HuH-7.5 (cell line): Measurements from ENCODE around the gene HSD11B2.

ENCODE experiments used
- DNase-seq: peaks from one replicate; pipeline ENCODE4 v3.0.0; 2011; ENCODE audit warnings: low spot score

The HSD11B2 gene

DNA sequence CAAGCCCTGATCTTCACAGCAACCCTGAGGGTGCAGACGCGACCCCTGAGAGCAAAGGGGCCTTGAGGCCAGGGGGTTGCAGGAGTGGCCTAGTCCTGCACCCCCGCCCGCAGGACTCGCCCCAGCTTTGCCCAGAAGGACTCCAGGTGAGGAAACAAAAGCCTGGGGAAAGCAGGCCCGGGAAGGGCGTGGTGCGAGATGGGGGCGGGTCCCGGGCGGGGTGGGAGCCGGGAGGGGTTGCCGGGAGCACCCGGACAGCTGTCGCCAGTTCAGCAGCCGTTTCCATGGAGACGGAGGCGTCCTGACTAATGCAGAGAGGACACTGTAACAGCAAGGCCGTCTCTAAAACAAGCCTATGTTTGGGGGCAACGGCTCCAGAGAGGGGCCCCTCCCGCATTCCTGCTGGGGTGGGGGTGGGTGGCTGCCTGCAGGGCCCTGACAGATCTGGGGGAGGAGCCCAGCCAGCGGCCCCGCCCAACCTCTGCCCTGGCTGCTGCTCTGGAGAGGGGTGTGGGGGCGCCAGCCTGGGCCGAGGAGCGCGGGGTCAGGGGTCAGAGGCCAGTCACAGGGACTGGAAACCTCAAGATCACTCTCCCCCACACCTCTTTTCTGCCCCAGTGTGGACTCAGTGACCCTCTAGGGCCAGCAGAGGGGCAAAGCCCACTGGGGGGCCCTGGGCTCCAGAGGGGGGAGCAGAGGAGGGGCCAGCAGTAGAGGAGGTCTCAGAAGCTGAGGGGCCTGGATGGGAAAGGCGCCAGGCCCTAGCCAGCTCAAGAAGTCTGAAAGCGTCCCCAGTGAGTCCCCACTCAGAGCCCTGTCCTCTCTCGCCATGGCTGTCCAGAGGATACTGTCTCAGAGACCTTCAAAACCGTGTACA lies 34.5 kb upstream of the HSD11B2 start:
- DNase-seq: peak; percentile 65

DNA sequence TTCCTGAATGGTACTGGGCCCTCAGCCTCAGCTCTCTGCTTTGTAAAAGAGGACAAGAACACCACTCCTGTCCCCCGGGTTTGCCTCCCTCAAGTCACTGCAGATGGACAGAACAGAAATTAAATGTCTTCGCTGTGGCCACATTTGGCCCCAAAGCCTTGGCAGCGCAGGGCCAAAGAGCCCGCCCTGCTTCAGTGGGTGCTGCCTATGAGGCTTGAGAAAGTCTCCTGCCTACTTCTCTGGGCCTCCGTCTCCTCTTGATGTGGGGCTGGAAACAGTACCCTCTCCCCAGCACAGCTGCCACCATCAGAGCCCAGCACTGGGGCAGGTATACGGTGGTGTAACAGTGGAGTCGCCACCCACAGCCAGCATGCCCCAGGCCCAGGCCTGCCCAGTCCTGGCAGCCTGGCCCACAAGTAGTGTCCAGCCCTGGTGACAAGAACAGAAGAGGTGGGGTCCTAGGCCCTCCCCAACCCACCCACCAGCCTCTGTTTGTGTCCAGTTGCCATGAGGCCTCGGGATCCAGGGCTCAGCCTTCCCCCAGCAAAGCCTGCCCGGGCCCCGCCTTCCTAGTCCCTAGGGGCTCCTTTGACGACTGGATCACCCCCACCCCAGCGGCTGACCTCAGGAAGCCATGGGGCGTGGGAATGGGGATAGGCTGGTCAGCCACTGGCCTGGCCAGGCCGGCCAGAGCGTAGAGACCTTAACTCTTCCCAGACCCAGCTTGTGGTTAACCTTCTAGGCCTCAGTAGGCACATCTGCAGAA lies 33.7 kb upstream of the HSD11B2 start:
- no peak for DNase-seq

DNA sequence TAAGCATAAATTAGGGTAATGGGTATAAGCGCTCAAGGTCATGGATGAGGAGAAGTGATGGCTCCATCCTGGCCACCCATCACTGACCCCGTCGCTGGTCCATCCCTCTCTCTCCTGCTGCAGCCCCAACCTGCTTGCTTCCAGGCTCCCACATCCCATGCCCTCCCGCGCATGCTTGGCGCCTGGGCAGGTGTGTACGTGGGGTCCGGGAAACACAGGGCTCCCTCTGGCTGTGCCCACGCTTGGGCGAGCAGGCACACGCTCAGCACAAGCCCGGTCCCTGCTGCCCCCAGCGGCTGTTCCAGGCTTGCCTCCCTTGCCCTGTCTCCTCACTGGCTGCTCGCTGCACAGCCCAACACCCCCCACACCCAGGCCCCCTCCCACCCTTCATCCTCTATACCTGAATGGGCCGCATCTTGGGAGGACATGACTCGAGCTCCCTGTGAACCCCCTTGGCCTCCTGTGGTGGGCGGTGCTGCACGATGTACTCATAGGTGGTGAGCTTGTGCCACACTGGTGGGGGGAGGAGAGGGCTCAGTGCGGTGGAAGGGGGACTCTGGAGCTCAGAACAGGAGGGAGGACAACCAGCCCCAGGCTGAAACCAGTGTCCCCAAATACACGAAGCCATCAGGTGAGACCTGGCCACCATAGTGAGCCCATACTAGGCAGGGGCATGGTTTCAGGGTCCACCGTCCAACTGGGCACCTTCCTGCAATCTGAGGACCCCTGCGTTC lies 32.9 kb upstream of the HSD11B2 start:
- no peak for DNase-seq

DNA sequence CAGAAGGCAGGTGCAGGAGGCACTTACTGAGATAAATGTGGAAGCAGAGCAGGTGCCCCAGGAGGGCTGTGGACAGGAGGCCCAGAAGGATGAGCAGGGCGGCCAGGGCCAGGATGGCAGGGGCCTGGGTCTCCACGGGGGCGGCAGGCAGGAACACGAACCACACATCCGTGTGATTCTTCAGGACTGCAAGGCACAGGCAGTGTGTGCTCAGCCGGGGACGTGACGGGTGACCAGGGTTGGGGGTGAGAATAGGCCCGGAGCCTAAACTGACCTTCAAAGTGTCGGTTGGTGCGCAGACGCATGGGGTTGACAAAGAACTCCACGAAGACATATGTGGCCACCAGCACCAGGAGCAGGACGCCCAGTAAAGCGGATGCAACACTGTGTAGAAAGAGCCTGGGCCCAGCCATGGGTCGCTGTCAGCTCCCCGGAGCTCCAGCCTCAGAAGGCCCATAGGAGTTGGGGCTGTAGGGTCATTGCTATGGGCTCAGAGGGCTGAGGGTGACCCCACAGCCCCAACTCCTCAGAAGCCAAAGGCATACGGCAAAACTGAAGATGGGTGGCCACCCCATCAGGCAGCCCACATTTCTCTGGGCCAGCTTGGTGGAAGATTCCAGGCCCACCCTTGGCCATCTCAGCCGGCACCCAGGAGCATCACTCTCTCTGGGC lies 32.2 kb upstream of the HSD11B2 start:
- DNase-seq: no peak

DNA sequence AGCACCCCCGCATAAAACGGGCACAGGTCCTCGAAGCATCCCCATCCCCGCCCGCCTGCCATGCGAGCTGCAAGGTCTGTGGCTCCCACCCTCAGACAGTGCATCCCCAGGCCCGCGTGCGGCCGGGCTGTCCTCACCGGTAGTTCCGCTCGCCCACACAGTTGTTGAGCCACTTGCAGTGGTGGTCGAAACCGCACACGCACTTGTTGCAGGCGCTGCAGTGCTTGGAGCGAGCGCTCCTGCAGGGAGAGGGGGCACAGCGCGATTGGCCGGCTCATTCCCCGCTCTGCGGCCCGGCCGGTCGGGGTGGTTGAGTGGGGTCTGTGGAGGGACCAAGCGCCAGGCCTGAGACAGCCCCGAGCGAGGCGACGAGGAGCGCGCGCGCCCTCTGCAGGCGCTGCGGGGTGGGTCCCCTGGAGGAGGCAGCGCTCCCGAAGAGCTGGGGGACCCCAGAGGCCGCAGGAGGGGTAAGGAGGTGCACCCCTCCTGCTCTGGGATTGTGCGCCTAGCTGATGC lies 31.6 kb upstream of the HSD11B2 start:
- peak; percentile 74 for DNase-seq

DNA sequence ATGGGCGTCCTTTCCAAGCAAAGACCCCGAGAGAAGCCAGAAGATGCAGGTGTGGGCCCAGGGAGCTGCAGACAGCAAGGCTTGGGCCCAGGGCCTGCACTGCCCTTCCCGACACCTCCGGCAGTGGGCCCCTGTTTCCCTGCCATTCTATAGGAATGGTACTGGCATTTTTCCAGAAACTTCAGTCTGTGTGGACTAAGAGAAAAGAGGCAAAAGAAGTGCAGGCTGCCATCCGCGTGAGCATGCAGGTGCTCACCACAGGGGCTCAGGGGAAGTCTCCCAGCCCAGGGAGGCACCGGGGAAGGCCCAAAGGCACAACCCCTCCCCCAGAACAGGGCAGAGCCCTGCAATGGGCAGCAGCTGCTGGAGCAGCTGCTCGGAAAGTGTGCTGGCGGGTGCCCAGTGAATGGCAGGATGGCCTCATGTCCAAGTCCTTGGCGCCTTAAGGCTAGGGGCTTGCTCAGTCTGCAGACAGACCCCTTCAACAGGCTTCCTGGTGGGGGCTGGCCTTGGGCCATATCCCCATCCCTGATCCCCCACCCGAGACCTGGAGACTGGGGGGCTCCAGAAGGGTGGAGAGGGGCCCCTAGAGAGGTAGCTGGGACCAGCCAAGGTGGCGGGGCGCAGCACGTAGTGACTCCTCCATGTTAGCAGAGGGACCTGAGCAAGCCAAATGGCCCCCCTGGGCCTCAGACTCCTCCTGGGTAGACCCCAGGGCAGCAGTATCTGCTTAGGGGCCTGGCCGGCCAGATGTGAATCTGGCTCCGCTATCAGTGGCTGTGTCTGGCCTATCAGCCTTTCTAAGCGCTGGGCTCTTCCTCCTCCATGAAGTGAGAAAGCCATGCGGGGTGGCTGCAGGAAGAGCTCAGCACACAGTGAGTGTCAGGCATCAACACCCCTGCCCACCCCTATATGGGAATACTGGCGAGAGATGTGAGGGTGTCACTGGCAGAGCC lies 30.9 kb upstream of the HSD11B2 start:
- DNase-seq: no peak

DNA sequence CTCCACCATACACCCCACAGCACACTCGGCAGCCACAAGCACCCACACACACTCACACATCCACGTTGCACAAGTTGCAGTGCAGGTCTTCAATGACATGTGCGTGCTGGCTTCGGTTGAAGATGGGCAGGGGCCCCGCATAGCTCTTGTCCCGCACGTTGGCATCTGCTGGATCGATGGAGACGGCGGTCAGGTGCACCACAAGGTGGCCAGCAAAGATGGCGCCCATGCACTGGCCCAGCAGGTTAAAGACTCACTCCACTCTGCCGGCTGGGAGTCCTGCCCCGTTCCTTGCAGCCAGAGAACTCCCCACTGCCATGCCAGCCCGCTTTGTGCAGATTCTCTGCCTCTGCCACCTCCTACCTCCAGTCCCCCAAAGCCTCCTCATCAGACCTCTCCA lies 30.0 kb upstream of the HSD11B2 start:
- DNase-seq: no peak

DNA sequence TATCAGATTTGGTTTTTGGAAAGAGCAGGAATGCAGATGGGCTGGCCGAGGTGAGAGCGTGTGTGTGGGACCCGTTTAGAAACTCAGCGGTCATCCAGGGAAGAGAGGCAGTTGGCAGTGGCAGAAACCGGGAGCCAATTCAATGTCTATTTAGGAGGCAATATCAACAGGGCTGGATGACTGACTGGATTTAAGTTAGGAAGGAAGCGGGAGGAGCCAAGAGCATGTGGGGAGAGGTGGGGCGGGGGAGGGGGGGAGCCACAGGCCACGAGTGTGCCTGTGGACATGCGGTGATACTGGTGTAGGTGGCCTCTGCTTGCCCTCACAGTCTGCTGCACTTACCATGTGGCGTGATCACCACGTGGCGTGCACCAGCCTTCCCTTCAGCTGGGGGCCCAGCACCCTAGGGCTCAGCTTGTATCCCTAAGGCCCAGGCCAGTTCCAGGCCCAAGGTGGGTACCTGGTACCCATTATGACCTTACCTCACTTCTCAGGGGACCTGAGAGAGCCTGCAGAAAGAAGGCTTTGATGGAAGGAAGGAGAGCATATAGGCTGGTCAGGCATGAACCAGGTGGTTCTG lies 26.9 kb upstream of the HSD11B2 start:
- no peak for DNase-seq

DNA sequence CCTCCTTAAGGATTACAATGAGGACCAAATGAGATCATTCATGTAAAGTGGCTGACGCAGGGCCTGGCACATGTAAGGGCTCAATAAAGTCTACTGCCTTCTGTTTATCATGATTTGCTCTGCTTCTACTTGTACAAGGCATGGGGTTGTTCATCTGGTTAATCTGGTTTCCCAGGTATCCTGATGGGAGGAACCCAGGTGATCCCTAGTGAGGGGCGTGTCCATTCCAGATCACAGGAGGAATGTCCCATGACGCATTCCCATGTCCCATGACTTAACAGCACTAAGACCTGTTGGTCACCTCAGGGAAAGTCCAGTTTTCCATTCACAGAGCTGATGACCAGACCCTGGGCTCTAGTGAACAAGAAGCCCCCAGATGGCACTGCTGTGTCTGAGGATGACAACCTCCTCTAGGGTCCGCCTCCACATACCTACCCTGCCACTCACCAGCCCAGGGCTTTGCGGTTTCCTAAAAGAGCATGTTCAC lies 26.1 kb upstream of the HSD11B2 start:
- no peak for DNase-seq

DNA sequence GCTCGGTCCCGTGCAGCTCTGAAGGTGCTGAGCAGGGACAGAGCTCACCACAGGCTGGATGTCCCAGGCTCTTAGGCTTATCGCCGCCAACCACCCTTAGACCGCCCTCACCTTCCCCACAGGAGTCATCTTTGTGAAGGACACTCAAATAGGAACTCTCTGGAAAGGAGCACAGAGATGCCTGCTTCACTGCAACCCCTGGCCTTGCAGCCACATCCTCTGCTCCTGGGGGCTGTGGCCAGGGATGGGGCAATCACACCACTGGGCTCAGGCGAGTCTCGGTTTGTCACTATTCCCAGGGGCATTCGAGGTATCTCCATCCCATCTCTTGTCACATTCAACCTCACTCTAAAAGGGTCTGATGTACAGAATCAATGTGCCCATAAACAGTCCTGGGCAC lies 25.6 kb upstream of the HSD11B2 start:
- no peak for DNase-seq

DNA sequence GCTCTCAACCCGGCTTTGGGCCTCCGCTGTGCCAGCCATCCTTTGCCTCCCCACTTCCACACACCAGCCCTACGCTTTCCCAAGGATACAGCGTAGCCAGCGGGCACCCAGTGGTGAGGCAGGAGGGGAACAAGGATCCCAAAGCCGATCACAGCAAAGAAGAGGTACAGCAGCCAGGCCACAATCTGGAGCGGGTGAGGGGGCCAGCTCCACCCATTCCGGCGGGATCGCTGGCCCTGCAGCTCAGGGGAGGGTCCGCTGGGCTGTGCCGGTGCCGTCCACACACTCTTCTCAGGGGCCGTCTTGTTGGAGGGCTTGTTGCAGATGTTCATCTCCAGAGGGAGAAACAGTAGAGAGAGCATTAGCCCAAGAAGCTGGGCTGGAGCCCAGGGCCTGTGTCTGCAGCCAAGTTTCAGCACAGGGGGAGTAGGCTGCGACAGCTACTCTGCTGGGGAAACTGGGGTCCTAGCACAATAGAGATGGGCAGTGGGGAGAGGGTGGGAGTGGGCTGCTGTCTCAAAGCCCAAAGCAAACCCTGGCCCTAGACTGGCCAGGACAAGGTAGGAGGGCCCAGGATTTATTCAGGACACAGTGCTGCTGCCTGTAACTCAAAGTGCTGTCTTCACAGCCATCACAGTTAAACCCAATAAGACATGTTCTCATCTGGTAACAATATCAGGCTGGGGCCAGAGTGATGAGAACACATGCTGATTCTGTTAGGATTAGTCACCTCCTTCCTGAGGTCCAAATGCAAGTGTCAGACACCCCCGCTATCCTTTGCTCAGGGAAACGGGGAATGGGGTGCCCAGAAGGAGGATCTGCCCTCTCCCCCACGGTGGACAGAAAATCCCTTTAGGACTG lies 24.6 kb upstream of the HSD11B2 start:
- no peak for DNase-seq

DNA sequence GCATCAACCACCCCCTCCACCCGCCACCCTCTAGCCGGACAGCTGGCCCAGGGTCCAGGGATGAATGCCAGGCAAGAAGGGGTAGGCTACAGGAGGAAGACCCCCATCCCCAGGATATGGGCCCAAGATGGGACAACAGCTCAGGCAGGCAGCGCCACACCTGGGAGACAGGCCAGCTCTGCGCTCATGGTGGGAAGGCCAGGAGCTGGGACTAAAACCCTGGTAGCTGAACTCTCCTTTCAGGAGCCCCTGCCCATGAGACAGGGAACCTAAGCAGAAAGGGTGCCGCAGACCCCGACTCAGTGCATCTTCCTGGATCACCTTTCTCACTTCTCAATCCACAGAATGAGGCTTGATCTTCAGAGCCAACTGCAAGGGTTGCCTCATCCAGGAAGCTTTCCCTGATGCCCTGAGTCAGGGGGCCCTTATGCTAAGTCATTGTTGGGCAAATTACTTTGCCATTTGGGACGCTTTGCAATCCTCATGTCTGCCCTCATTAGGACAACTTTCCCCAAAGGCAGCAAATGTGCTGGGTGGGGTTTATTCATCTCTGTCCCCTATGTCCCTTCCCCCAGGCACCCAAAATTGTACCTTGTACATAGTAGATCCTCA lies 23.6 kb upstream of the HSD11B2 start:
- DNase-seq: no peak

DNA sequence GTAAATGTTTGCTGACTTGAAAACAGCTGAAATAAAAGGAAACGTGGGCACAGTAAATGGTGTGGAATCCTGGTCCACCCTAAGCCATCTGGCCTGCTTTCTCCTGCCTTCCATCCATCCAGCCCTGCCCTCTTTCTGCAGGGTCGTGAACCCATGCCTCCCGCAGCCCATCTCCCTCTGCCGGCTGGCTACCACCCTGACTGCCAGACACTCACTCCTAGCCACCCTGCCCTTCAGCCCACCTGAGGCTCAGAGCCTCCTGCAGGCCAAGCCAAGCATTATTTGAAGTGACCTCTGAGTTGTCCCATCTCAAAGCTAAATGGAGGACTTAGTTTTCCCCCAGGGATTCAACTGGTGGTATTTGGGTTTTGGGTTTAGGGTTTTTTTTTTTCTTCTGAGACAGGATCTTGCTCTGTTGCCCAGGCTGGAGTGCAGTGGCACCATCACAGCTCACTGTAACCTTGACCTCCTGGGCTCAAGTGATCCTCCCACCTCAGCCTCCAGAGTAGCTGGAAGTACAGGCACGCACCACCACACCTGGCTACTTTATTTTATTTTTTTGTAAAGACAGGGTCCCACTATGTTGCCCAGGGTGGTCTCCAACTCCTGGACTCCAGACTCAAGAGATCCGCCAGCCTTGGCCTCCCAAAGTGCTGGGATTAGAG lies 23.0 kb upstream of the HSD11B2 start:
- DNase-seq: no peak

DNA sequence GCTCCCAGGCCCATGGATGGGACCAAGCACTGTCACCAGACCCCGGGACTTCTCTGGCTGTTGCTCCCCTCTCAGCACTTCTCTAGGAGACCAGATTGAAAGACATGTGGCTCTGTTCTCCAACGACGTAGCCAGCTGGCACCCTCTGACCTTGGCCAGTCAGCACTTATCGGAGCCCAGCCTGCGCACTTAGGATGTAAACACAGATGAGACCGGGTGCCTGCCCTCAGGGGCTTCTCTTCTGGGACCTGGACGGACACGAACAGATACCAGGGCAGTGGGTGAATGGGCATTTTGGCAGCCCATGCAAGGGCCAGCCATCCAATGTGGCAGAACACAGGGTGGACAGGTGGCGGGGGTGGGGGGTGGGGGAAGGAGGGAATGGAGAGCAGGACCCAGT lies 21.3 kb upstream of the HSD11B2 start:
- DNase-seq: no peak

DNA sequence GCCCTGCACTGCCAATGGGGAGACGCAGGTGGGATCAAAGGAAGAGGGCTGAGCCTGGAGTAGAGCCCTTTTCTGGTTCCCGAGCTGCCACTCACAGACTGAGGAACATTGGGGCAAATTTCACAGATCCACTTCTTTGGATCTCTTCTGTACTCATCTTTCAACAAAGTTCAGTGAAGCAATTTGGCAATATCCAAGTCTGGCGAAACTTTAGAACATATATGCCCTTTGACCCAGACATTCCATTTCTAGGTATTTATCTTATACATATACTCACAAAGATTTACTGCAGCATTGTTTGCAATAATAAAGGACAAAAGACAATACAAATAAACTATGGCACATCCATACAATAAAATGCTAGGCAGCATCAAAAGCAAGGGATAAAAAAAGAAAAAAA lies 19.6 kb upstream of the HSD11B2 start:
- no peak for DNase-seq

DNA sequence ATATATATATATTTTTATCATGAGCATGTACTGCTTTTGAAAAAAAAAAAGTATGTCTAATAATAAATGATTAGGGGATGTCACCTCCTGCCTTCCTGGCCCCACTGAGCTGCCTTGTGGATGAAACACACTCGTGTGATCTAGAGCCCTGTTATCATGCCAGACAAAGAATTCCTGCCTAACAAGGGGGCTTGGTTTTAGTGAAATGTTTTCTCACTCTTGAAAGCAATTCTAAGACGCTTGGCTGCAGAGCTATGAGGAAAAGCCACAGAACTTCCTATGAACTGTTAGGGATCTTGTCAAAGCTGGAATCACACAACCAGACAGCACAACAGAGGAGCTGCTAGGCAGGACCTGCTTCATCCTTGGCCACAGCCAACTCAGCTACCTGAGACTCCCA lies 18.6 kb upstream of the HSD11B2 start:
- DNase-seq: no peak

DNA sequence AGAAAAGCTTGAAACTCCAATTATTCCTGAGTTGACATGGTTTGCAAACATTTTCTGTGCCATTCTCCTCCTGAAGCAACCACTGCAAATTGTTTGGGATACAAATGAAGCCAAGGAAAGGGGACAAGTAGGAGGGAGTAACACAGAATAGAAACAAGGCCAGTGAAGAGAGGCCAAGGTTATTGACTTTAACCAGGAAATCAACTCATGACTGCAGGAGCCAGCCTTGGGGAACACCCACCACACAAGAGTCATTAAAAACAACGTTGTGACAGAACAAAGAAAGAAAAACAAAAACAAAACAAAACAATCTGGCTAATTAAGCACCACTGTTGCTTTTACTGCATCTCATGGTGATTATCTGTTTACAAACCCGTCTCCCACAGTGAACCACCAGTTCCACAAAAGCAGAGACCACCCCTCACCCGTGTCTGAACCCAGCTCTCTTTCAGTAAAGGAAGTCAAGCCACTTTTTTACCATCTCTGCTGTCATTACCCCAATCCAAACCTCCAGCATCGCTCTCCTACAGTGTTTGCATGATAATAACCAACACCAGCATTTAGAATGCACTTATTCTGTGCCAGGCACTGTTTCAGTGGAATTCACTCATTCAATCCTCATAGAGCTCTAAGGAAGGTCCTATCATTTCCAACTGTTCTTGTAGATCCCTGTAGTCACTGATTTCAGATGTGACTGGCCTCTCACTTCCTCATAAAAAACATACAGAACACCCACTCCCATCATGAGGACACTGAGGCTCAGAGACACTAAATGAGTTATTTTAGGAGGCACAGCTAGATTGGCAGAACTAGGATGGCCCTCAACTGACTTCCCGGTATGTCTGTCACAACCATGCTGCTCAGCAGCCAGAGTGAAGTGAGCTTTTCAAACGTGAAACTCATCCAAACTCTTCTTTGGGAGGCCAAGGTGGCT lies 16.7 kb upstream of the HSD11B2 start:
- DNase-seq: no peak
